ENCODE data around the gene ANKRD28. TPM values are rescaled to one million over a fixed set of nuclear protein-coding genes. Genes with fewer than 3 reads are reported as not detected.
A peak's percentile ranks its signal among the peaks of the same experiment; 100 is the strongest.

ANKRD28 gene
- total RNA-seq, 4 donors from 2014 or later, result 39.0 to 81.1 (median 49.5) TPM

GRCh38 chr3:15653321-15653720, 144.5 kb downstream of the ANKRD28 start:
- no peaks in the 10 kb centered on the region for H3K4me1 ChIP-seq
- H3K36me3 ChIP-seq, result no peaks in the 10 kb centered on the region
- intact Hi-C loops (cut with DNase I; ENCODE audit: low total_unique reads), result no loop called here
- H3K4me3 ChIP-seq, result no peak overlapping the region
- WGBS, 2 donors (ENCODE audit: low coverage in 1 of 2), result 84 to 93% methylated on average over 3 of the region's 3 CpGs
- in situ Hi-C loops (cut with MboI; ENCODE audit: low pct_ligation_motif_present in 1 of 4, low pct_unique_long_range_greater_than_20kb in 1 of 4, low sequenced_read_pairs in 3 of 4), result no loop called here
- H3K27me3 ChIP-seq, result no peaks in the 10 kb centered on the region
- TF ChIP-seq CTCF (IDR thresholded peaks at IDR 0.05) (no peak), POLR2A (IDR thresholded peaks at IDR 0.05) (no peak), EP300 (IDR thresholded peaks at IDR 0.05; ENCODE audit: low read depth) (no peak), POLR2AphosphoS5 (IDR thresholded peaks at IDR 0.05) (no peak)
- peaks cover 16 to 22% of the 10 kb centered on the region in 2 donors for H3K9me3 ChIP-seq
- DNase-seq, result no peak
- no peak overlapping the region for H3K27ac ChIP-seq

DNA sequence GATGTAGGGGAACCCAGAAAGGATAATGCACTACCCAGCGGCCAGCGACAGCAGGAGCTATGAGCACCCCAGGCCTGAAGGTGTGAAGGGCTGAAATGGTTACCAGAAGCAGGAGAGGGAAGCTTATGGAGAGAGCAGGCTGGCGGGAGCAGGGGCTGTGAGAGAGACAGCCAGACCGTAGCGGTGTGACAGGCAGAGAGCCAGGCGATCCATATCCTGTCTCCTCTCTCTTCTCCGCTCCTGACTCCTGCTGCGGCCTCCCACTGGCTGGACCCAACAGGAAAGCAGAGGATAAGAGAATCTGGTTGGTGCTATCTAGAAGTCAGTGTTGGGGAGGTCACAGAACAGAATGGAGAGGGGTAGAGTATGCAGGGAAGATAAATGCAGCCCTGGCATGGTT, 146.4 kb downstream of the ANKRD28 start:
- peaks cover 0 to 16% (median 10%) of the 10 kb centered on the region in 4 donors for H3K4me1 ChIP-seq
- 88 to 94% methylated on average over 2 to 8 of the region's 8 CpGs for WGBS, 2 donors (ENCODE audit: low coverage in 1 of 2)

DNA sequence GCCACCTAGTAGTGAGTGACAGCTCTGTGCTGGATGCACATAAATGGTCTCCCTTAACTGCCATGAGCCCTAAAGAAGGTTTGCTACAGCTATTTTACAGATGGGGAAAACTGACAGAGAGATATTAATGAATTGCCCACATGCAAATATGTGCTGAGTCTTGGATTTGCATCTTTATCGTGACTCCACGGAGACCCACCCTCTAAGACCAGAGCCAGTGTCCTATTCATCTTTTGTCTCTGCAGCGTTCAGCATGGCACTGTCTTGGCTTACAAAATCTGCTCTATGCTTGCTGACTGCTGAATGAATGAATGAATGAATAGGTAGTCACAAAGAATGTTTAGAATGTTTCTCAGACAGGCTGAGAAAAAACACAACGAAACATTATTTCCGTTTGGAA, 147.9 kb downstream of the ANKRD28 start:
- no peaks in the 10 kb centered on the region for H3K27me3 ChIP-seq
- DNase-seq, result no peak
- no peak for TF ChIP-seq POLR2AphosphoS5 (IDR thresholded peaks at IDR 0.05)
- no peak for TF ChIP-seq POLR2A (IDR thresholded peaks at IDR 0.05)
- TF ChIP-seq CTCF (IDR thresholded peaks at IDR 0.05), result no peak
- no peak for TF ChIP-seq EP300 (IDR thresholded peaks at IDR 0.05; ENCODE audit: low read depth)
- 68 to 78% methylated on average over 2 to 5 of the region's 5 CpGs for WGBS, 2 donors (ENCODE audit: low coverage in 1 of 2)
- in situ Hi-C loops (cut with MboI; ENCODE audit: low pct_ligation_motif_present in 1 of 4, low pct_unique_long_range_greater_than_20kb in 1 of 4, low sequenced_read_pairs in 3 of 4), result loop anchor here in 2 of 4 donors (25.0 kb wide), 2 partner anchors 162 to 612 kb away; partner anchors contain the start of genes DPH3 (in 1 of the 2) and OXNAD1 (in 1 of the 2)
- H3K27ac ChIP-seq, result peak overlapping the region in 1 of 4 donors; percentile 6
- H3K9me3 ChIP-seq, result no peaks in the 10 kb centered on the region
- intact Hi-C loops (cut with DNase I; ENCODE audit: low total_unique reads), result no loop called here
- H3K36me3 ChIP-seq, result no peaks in the 10 kb centered on the region
- peaks cover 0 to 23% (median 11%) of the 10 kb centered on the region in 4 donors for H3K4me1 ChIP-seq
- H3K4me3 ChIP-seq, result no peak overlapping the region

More for the DNA sequence above, 146.4 kb downstream of the ANKRD28 start:
- H3K27me3 ChIP-seq, result no peaks in the 10 kb centered on the region
- DNase-seq, result no peak
- TF ChIP-seq POLR2A (IDR thresholded peaks at IDR 0.05), result no peak
- no peak for TF ChIP-seq EP300 (IDR thresholded peaks at IDR 0.05; ENCODE audit: low read depth)
- no peak for TF ChIP-seq POLR2AphosphoS5 (IDR thresholded peaks at IDR 0.05)
- no peak for TF ChIP-seq CTCF (IDR thresholded peaks at IDR 0.05)
- in situ Hi-C loops (cut with MboI; ENCODE audit: low pct_ligation_motif_present in 1 of 4, low pct_unique_long_range_greater_than_20kb in 1 of 4, low sequenced_read_pairs in 3 of 4) (no loop called here), intact Hi-C loops (cut with DNase I; ENCODE audit: low total_unique reads) (no loop called here)
- peaks cover 11 to 15% of the 10 kb centered on the region in 2 donors for H3K9me3 ChIP-seq
- H3K4me3 ChIP-seq, result no peak overlapping the region
- H3K27ac ChIP-seq, result no peak overlapping the region
- H3K36me3 ChIP-seq, result no peaks in the 10 kb centered on the region

GRCh38 chr3:15649341-15649740, 148.4 kb downstream of the ANKRD28 start:
- 96% methylated on average over 3 of the region's 3 CpGs; no CpG with 5 or more reads in 1 of the 2 donors for WGBS, 2 donors (ENCODE audit: low coverage in 1 of 2)
- intact Hi-C loops (cut with DNase I; ENCODE audit: low total_unique reads), result no loop called here
- H3K27me3 ChIP-seq, result no peaks in the 10 kb centered on the region
- TF ChIP-seq CTCF (IDR thresholded peaks at IDR 0.05), result no peak
- TF ChIP-seq POLR2A (IDR thresholded peaks at IDR 0.05), result no peak
- TF ChIP-seq EP300 (IDR thresholded peaks at IDR 0.05; ENCODE audit: low read depth), result no peak
- TF ChIP-seq POLR2AphosphoS5 (IDR thresholded peaks at IDR 0.05), result no peak
- H3K4me1 ChIP-seq, result peaks cover 0 to 23% (median 11%) of the 10 kb centered on the region in 4 donors
- DNase-seq, result no peak
- no peaks in the 10 kb centered on the region for H3K9me3 ChIP-seq
- no peak overlapping the region for H3K4me3 ChIP-seq
- H3K36me3 ChIP-seq, result no peaks in the 10 kb centered on the region
- in situ Hi-C loops (cut with MboI; ENCODE audit: low pct_ligation_motif_present in 1 of 4, low pct_unique_long_range_greater_than_20kb in 1 of 4, low sequenced_read_pairs in 3 of 4), result loop anchor here in 2 of 4 donors (25.0 kb wide), 2 partner anchors 163 to 613 kb away; partner anchors contain the start of genes DPH3 (in 1 of the 2) and OXNAD1 (in 1 of the 2)
- peak overlapping the region in 1 of 4 donors; percentile 6 for H3K27ac ChIP-seq

All from transverse colon (tissue), 4 donors.